ENCODE measurements around the gene CNTNAP2. TPM values are rescaled to one million over a fixed set of nuclear protein-coding genes. Genes with fewer than 3 reads are reported as not detected.

CNTNAP2 gene
- total RNA-seq, 1 experiment from 2014 or later: 64.5 TPM

GRCh38 chr7:147251751-147252325, 1135.2 kb downstream of the CNTNAP2 start:
- no CpG with 5 or more reads among the region's 1 CpG for WGBS (ENCODE audit: extremely low coverage, insufficient read length, low lambda C conversion rate)
- no peak overlapping the region for H3K4me3 Mint-ChIP-seq

More at GRCh38 chr7:147251751-147252325, 1135.2 kb downstream of the CNTNAP2 start:
- TF ChIP-seq CTCF (conservative IDR thresholded peaks at IDR 0.05): no peak
- H2BK12ac ChIP-seq (ENCODE audit: insufficient read length, low read depth, low read length): no peak overlapping the region
- DNase-seq: no peak
- H3K18ac ChIP-seq (ENCODE audit: insufficient read length, low read depth, low read length): no peak overlapping the region
- H4K5ac ChIP-seq (ENCODE audit: insufficient read length, low read depth, low read length): no peak overlapping the region
- no peaks in the 10 kb centered on the region for H4K20me1 ChIP-seq (ENCODE audit: control insufficient read depth, insufficient read depth, insufficient read length)
- no peak overlapping the region for H3K9ac ChIP-seq (ENCODE audit: extremely low read depth, insufficient read length, low read length)
- H3K23ac ChIP-seq (ENCODE audit: insufficient read length, low read depth, low read length): no peak overlapping the region
- no peak overlapping the region for H3K4ac ChIP-seq (ENCODE audit: low read depth, low read length)
- H4K8ac ChIP-seq (replicated peaks; ENCODE audit: insufficient read length, low read depth, low read length): no peak overlapping the region
- Mint-ChIP-seq H3K36me3 (ENCODE audit: insufficient read depth in 1 of 3, low read depth in 3 of 3) (no peaks in the 10 kb centered on the region), H3K4me1 (peaks cover 5 to 10% of the 10 kb centered on the region in 2 experiments; a peak in 3 of 4 replicates), H3K27me3 (ENCODE audit: low read depth) (peaks cover 2% of the 10 kb centered on the region; the same call in 1 of the 2 replicates), H3K27ac (no peak overlapping the region), H3K9me3 (no peaks in the 10 kb centered on the region)
- H2AK5ac ChIP-seq (ENCODE audit: insufficient read length, low read length): no peak overlapping the region
- no peaks in the 10 kb centered on the region for H3K9me3 ChIP-seq (ENCODE audit: control insufficient read depth, low read depth, low read length)
- no peak overlapping the region for H4K91ac ChIP-seq (ENCODE audit: insufficient read length, low read depth, low read length)
- H3K4me1 ChIP-seq (ENCODE audit: insufficient read depth, low read length): no peaks in the 10 kb centered on the region
- H3K27ac ChIP-seq (ENCODE audit: insufficient read length, low read depth, low read length): no peak overlapping the region
- no peak overlapping the region for H2BK5ac ChIP-seq (ENCODE audit: insufficient read length, low read length)
- H3K79me2 ChIP-seq (ENCODE audit: insufficient read depth, low read length): no peaks in the 10 kb centered on the region; the same call in 1 of the 2 replicates
- no peak overlapping the region for H2BK15ac ChIP-seq (ENCODE audit: low read depth, low read length)
- H3K27me3 ChIP-seq (ENCODE audit: insufficient read depth, low read length): no peaks in the 10 kb centered on the region
- H2AFZ ChIP-seq (ENCODE audit: low read length): no peak overlapping the region
- no peaks in the 10 kb centered on the region for H3K79me1 ChIP-seq (ENCODE audit: insufficient read depth, low read depth, low read length, poor library complexity, severe bottlenecking)
- H3K56ac ChIP-seq (ENCODE audit: insufficient read length, low read depth, low read length): no peak overlapping the region
- H3T11ph ChIP-seq (ENCODE audit: low read length): no peak overlapping the region
- no peak overlapping the region for H3K14ac ChIP-seq (ENCODE audit: insufficient read depth, low read length)
- no peak overlapping the region for H2BK20ac ChIP-seq (ENCODE audit: low read depth, low read length, poor library complexity, severe bottlenecking)
- no peak overlapping the region for H3K4me2 ChIP-seq (ENCODE audit: insufficient read depth, insufficient read length, low read length)
- no peak overlapping the region for H2BK120ac ChIP-seq (ENCODE audit: low read depth, low read length, poor library complexity, severe bottlenecking)
- H3K23me2 ChIP-seq (ENCODE audit: insufficient read length, low read depth, low read length, poor library complexity, severe bottlenecking): no peaks in the 10 kb centered on the region
